Measurements from ENCODE around the gene TBCB.
"Not testable (repeated sequence)": the region's sequence is repeated elsewhere in the genome, so short reads cannot be mapped to it uniquely, and the experiment has no call there.

Gene TBCB

DNA sequence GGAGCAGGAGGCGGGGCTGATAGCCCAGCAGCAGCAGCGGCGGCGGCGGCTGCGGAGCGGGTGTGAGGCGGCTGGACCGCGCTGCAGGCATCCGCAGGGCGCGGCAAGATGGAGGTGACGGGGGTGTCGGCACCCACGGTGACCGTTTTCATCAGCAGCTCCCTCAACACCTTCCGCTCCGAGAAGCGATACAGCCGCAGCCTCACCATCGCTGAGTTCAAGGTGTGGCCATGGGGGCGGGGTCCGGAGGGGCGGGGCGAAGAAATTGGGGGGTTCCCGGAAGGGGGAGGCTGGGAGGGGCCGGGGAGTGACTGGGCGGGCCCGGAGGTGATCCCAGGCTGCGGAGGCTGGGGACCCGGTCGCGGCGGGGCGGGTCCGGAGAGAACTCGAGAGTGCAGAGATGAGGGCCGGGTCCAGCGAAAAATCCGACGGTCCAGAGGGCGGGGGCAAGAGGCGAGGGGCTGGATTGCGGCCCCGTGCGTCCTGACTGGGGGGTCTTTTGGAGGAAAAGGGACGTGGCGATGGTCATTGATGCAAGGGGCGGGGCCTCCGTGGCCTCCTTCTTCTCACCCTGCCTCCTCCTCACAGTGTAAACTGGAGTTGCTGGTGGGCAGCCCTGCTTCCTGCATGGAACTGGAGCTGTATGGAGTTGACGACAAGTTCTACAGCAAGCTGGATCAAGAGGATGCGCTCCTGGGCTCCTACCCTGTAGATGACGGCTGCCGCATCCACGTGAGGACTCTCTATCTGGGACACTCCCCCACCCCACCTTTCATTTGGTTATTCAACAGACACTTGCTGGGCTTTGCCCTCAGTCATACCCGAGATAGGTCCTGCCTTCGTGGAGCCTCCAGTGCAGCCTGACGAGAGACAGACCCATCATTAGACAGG, at the start of gene TBCB:
Gene TBCB, plus strand, starts transcription at position 16 of the 891 bp plus-strand sequence. Its CDS starts 93 bp downstream, at position 109.
- no peak for DNase-seq (ENCODE audit: low read depth in 2 of 2)

DNA sequence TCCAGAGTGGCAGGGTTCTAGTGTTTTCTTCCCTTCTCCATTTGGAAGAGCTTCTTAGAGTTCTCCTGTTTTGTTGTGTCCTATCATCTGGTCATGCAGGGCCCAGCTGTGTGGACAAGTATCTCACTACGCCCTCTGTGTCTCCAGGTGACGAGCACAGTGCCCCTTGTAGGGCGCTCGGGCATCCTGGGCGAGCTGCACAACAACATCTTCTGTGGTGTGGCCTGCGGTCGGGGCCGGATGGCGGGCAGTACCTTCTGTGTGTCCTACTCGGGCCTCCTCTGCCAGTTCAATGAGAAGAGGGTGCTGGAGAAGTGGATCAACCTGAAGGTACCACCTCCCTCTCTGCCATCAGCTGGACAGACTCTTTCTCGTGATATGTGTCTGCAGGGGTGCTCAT, 47.6 kb upstream of the TBCB start:
- DNase-seq (ENCODE audit: low read depth in 2 of 2): no peak

DNA sequence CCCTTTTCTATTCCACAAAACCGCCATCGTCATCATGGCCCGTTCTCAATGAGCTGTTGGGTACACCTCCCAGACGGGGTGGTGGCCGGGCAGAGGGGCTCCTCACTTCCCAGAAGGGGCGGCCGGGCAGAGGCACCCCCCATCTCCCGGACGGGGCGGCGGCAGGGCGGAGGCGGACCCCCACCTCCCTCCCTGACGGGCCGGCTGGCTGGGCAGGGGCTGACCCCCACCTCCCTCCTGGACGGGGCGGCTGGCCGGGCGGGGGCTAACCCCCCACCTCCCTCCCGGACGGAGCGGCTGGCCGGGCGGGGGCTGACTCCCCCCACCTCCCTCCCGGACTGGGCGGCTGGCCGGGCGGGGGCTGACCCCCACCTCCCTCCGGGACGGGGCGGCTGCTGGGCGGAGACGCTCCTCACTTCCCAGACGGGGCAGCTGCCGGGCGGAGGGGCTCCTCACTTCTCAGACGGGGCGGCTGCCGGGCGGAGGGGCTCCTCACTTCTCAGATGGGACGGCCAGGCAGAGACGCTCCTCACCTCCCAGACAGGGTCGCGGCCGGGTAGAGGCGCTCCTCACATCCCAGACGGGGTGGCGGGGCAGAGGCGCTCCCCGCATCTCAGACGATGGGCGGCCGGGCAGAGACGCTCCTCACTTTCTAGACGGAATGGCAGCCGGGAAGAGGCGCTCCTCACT, 46.3 kb upstream of the TBCB start:
- DNase-seq (ENCODE audit: low read depth in 2 of 2): not testable (repeated sequence)

DNA sequence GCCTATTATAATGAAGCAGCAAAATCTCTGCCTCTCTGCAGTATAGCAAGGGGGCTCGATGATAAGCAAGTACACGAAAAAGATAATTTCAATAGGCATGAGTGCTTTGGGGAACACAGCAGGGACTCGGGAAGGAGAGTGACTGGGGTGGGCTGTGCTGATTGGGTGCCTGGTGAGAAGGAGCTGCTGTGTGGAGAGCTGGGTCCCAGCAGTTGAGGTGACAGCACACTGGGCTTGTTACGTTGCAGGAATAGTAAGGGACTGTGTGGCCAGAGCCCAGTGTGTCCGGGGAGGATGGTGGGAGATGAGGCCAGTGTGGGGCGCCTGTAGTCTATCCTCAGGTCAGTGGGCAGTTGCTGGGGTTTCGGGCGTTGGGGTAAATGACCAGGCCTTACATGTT, 43.2 kb upstream of the TBCB start:
- DNase-seq (ENCODE audit: low read depth in 2 of 2): no peak

- no peak for DNase-seq (ENCODE audit: low read depth in 2 of 2)
These were observed 42.0 kb upstream of the TBCB start for GRCh38 chr19:36073121-36073876.

- no peak for DNase-seq (ENCODE audit: low read depth in 2 of 2)
These were observed 35.8 kb upstream of the TBCB start for GRCh38 chr19:36079389-36079945.

GRCh38 chr19:36081385-36081784, 33.9 kb upstream of the TBCB start:
- DNase-seq (ENCODE audit: low read depth in 2 of 2): no peak

DNA sequence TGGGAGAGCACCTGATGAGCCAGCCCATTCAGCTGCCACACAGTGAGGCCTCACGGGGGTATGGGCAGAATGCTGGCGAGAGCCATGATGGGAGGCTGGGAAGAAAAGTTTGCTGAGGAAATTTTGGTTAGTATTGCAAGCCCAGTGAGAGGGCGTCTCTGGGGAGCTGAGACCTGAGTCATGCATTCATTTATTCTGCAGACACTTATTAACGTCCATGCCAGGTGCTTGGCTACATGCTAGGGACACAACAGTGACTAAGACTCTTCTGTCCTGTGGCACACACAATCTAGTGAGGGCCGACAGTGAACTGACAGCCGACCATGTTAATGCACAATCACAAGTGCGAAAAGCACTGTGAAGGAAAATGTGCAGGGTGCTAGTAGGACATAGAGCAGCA, 33.4 kb upstream of the TBCB start:
- no peak for DNase-seq (ENCODE audit: low read depth in 2 of 2)

GRCh38 chr19:36082916-36083315, 32.4 kb upstream of the TBCB start:
- no peak for DNase-seq (ENCODE audit: low read depth in 2 of 2)

- no peak for DNase-seq (ENCODE audit: low read depth in 2 of 2)
These were observed 30.8 kb upstream of the TBCB start for GRCh38 chr19:36084231-36085009.

DNA sequence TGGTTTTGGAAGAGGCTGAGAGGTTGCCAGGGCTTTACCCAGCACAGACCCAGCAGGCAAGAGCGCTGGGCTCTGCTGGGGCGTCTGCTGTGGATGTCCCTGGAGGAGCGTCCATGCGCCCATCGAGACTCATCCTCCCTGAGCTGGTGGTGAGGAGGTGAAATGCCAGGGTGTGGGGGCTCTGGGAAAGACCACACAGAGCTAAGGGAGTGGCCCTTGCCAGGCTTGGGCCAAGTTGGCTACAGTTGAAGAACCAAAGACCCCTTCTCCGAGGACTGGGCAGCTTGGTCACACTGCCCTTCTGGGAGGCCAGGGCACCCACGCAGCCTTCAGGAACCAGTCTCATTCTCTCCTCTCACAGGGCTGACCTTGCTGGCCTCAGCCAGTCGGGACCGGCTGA, 28.9 kb upstream of the TBCB start:
- DNase-seq (ENCODE audit: low read depth in 2 of 2): no peak

- DNase-seq (ENCODE audit: low read depth in 2 of 2): no peak
These were observed 25.4 kb upstream of the TBCB start for GRCh38 chr19:36089847-36090246.

GRCh38 chr19:36090910-36091695, 24.2 kb upstream of the TBCB start:
- DNase-seq (ENCODE audit: low read depth in 2 of 2): no peak

DNA sequence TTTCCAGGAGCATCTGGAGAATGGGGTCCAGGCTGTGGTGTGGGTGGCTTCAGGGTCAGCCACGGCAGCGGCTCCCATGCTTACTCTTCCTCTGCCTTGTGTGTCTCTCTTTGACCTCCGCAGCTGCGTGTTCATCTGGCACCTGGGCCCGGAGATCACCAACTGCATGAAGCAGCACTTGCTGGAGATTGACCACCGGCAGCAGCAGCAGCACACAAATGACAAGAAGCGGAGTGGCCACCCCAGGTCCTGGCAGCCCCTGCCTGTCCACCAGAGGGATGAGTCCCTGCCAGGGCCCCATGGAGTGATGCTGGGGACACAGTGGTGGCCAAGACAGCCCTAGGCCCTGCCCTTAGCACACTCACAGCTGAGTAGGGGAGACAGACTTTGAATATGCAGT, 22.7 kb upstream of the TBCB start:
- no peak for DNase-seq (ENCODE audit: low read depth in 2 of 2)

DNA sequence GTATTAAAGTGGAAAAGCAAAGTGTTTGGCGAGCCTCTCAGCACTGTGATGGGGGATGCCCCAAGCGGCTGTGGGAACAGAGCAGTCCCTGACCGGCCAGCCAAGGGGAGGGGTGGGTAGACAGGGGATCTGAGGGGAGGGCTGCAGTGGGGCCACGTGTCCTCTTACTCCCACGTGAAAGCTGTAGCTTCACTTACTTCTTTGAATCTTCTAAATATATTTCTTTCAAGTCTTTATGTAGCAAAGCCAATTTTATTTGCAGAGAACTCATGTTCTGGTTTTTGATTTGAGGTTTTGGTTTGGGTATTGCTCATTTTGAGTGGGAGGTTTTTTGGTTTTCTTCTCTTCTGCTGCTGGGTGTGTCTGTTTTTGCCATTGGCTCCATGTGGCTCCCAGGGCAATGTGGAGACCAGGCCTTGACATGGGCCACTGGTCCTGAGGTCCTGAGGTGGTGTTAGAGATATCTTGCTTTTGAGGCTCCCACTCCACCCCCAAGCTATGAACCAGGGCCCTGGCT, 22.1 kb upstream of the TBCB start:
- no peak for DNase-seq (ENCODE audit: low read depth in 2 of 2)

GRCh38 chr19:36093687-36094086, 21.6 kb upstream of the TBCB start:
- no peak for DNase-seq (ENCODE audit: low read depth in 2 of 2)

- DNase-seq (ENCODE audit: low read depth in 2 of 2): no peak
These were observed 18.2 kb upstream of the TBCB start for GRCh38 chr19:36097036-36097435.

GRCh38 chr19:36099166-36099785, 16.0 kb upstream of the TBCB start:
- DNase-seq (ENCODE audit: low read depth in 2 of 2): no peak

DNA sequence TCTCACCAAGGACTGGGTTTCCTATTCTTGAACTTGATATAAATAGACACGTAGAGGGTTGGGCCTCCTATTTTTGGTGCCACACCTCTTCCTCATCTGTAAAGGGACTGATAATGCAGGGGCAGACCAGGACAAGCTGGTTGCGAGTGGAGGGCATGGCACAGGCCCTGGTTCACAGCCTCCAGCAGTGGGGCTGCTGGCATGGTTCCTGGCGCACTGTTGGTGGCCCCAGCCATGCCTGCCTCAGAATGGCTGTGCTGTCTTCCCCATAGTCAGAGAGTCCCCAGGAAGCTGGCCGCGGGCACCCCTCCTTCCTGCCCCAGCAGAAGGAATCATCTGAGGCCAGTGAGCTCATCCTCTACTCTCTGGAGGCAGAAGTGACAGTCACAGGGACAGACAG, 14.8 kb upstream of the TBCB start:
- no peak for DNase-seq (ENCODE audit: low read depth in 2 of 2)
